Muscle of leg (tissue), 11 donors: ENCODE data around the gene LAMB4. TPM values are rescaled to one million over a fixed set of nuclear protein-coding genes. Genes with fewer than 3 reads are reported as not detected.

Experiments used
- DNase-seq: peaks from one replicate; pipeline ENCODE4 v3.0.0; 2013
- H3K27ac ChIP-seq: one replicate; pipeline ENCODE4 v1.5.1; 2013; ENCODE audit warnings: mild to moderate bottlenecking, low read length, control low read depth
- H3K27me3 ChIP-seq: one replicate; pipeline ENCODE4 v1.6.1; 2013; ENCODE audit warnings: low read length; ENCODE audit not compliant: control insufficient read depth, insufficient read depth
- H3K36me3 ChIP-seq: one replicate; pipeline ENCODE4 v1.6.1; 2013; ENCODE audit warnings: low read length; ENCODE audit not compliant: control insufficient read depth, insufficient read depth
- H3K4me1 ChIP-seq: one replicate; pipeline ENCODE4 v1.6.1; 2013; ENCODE audit warnings: low read length; ENCODE audit not compliant: control insufficient read depth, insufficient read depth
- H3K4me3 ChIP-seq: one replicate; pipeline ENCODE4 v1.5.1; 2013; ENCODE audit warnings: low read length, control low read depth
- H3K9me3 ChIP-seq: replicated peaks from 2 replicates; pipeline ENCODE4 v1.6.1; 2013; ENCODE audit warnings: low read depth, low read length; ENCODE audit not compliant: control insufficient read depth
- WGBS: methylation state at CpG from one replicate; pipeline ENCODE4 v1.1.5; 2013; ENCODE audit warnings: missing lambda C conversion rate; ENCODE audit not compliant: insufficient coverage; 5-methylcytosine and 5-hydroxymethylcytosine counted together
- polyA plus RNA-seq, 8 donors: library from polyadenylated mRNA; unstranded; fragments of 120-200 nt; gene quantifications; one replicate each; pipeline versions ENCODE4 v1.2.1 to v1.2.3, GENCODE V29; 2013; ENCODE audit warnings: inconsistent platforms in 1 of 8, low replicate concordance in 1 of 8; ENCODE audit not compliant: insufficient read length in 8 of 8, insufficient read depth in 1 of 8
- total RNA-seq: library from RNA; stranded (reverse); fragments of 120-200 nt; gene quantifications from one replicate; pipeline ENCODE4 v1.2.4, GENCODE V29; 2013

LAMB4 gene
- total and polyA plus RNA-seq, 9 donors = 0.13 to 3.8 (median 0.25) TPM

GRCh38 chr7:108132551-108133265 lies 2.5 kb upstream of the LAMB4 start:
- DNase-seq = no peak
- 76% methylated on average over 10 of the region's 13 CpGs for WGBS
- Histone ChIP-seq H3K27me3 (no peaks in the 10 kb centered on the region), H3K27ac (no peak overlapping the region), H3K4me3 (no peak overlapping the region), H3K4me1 (no peaks in the 10 kb centered on the region), H3K9me3 (no peaks in the 10 kb centered on the region), H3K36me3 (no peaks in the 10 kb centered on the region)

DNA sequence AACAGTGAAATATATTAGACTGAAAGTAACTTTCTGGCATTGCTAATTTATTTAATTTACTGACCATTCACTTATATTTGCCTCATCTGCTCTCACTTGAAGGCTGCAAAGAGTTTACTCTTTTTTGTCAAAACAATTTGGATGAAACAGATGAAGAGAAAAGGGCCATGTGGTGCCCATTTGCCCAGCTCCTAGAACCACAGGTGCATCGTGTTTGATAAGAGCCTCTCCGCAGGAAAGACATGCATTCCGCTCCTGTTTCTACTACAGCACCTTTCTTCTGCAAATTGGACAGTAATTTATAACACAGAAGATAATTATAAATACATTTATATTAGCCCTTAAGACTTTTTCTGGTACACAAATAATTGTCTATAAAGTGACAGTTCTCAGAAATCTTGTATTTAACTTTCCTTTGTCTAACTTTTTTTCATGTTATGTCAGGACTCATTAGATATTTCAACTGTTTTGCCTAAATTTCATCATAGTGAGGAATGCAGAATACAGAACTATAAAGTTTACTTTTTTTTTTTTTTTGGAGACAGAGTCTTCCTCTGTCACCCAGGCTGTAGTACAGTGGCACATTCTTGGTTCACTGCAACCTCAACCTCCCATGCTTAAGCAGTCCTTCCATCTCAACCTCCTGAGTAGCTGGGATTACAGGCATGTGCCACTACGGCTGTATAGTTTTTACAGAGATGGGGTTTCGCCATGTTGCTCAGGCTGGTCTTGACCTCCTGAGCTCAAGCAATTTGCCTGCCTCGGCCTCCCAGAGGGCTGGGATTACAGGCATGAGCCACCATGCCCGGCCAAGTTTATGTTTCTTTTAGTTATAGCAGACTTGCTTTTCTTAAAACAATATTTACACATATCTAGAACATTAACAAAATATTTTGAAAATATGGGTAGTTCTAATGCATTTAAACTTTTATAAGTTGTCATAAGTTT lies 869 bp downstream of the LAMB4 start:
- WGBS = 92% methylated on average over 2 of the region's 7 CpGs
- Histone ChIP-seq H3K36me3 (no peaks in the 10 kb centered on the region), H3K4me1 (no peaks in the 10 kb centered on the region), H3K27me3 (no peaks in the 10 kb centered on the region), H3K4me3 (no peak overlapping the region), H3K27ac (no peak overlapping the region), H3K9me3 (no peaks in the 10 kb centered on the region)
- no peak for DNase-seq

DNA sequence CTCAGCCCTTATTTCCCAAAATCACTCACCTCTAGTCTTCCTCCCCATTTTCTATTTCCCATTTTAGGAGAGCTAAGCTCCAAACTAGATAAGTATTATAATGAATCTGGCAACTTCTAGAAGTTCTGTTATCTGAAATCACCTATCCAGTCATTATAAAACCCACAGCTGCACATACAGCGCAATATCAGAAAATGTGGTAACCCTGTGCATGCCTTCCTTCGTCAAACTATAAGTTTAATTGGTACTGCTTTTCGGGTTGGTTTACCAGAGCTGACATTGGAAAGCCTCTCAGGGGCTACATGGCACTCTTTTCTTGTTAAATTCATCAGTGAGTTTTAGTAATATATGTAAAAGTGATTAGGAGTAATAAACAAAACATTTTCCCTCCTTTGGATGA lies 1.6 kb downstream of the LAMB4 start:
- Histone ChIP-seq H3K36me3 (no peaks in the 10 kb centered on the region), H3K27ac (no peak overlapping the region), H3K27me3 (no peaks in the 10 kb centered on the region), H3K4me3 (no peak overlapping the region), H3K4me1 (no peaks in the 10 kb centered on the region), H3K9me3 (no peaks in the 10 kb centered on the region)
- no peak for DNase-seq
- whole genome bisulfite sequencing = 100% methylated on average over 1 of the region's 3 CpGs

DNA sequence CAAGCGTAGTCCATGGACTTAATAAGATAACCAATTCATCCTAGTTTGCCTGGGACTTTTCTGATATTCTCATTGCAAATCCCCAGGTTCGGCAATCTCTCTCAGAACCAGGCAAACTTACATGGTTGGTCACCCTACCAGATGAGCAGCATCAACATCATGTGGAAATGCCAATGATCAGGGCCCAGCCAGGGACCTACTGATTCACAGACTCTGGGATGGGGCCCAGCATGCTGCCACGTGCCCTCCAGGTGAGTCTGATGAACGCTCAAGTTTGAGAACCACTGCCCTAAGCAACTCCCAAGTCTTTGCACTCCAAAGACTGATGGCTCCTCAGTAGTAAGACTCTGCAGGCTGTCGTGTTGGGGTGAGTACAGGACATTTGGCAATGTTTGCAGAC lies 2.7 kb downstream of the LAMB4 start:
- Histone ChIP-seq H3K27me3 (no peaks in the 10 kb centered on the region), H3K27ac (no peak overlapping the region), H3K36me3 (no peaks in the 10 kb centered on the region), H3K9me3 (no peaks in the 10 kb centered on the region), H3K4me3 (no peak overlapping the region), H3K4me1 (no peaks in the 10 kb centered on the region)
- WGBS = 82% methylated on average over 3 of the region's 5 CpGs
- DNase-seq = no peak

DNA sequence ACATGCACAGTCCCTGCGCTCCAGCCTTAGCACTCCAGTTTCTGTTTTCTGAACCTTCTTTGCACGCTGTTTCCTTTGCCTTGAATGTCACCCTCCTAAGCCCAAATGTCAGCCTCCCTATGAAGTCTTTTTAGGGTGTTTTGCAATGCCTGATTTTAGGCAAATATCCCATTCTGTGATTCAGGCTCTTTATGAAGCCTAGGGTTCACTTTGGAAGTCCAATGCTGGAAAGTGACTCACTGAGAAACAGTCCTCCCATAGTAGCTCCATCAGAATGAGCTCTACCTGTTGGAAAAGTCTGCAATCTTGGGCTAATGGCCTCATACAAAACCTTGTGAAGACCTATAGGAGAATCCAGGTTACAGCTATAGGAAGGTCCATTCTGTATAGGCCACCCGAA lies 5.3 kb downstream of the LAMB4 start:
- 100% methylated on average over 1 of the region's 3 CpGs for WGBS
- no peak overlapping the region for H3K4me3 ChIP-seq
- no peak overlapping the region for H3K27ac ChIP-seq
- DNase-seq = no peak
- H3K4me1 ChIP-seq = no peaks in the 10 kb centered on the region
- H3K9me3 ChIP-seq = no peaks in the 10 kb centered on the region
- H3K27me3 ChIP-seq = no peaks in the 10 kb centered on the region
- no peaks in the 10 kb centered on the region for H3K36me3 ChIP-seq

GRCh38 chr7:108122181-108122580 lies 8.0 kb downstream of the LAMB4 start:
- Histone ChIP-seq H3K9me3 (no peaks in the 10 kb centered on the region), H3K4me1 (no peaks in the 10 kb centered on the region)
- DNase-seq = no peak

GRCh38 chr7:108120933-108121332 lies 9.2 kb downstream of the LAMB4 start:
- WGBS = no CpG with 5 or more reads among the region's 3 CpGs
- no peaks in the 10 kb centered on the region for H3K27me3 ChIP-seq
- H3K27ac ChIP-seq = no peak overlapping the region
- H3K4me3 ChIP-seq = no peak overlapping the region
- no peaks in the 10 kb centered on the region for H3K4me1 ChIP-seq
- DNase-seq = no peak
- H3K36me3 ChIP-seq = no peaks in the 10 kb centered on the region
- no peaks in the 10 kb centered on the region for H3K9me3 ChIP-seq

More at GRCh38 chr7:108122181-108122580, 8.0 kb downstream of the LAMB4 start:
- no peaks in the 10 kb centered on the region for H3K36me3 ChIP-seq
- no peak overlapping the region for H3K4me3 ChIP-seq
- no peak overlapping the region for H3K27ac ChIP-seq
- no peaks in the 10 kb centered on the region for H3K27me3 ChIP-seq

DNA sequence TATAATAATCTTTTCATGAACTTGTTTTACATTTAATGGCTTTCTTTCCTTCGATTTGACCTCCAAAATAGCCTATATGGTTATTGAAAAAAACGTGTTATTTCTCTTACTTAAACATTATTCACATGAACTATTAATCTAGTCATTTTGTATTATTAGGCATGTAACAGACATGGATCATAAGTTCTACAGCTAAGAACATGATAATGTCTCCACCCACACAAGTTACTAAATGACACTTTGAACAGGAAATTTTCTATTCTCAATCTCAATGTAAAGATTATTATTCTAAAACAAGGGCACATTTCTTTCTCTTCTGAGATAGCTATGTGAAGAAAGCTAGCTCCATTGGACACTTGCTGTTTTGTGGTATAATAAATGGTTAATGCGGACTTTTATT lies 10.0 kb downstream of the LAMB4 start:
- no peaks in the 10 kb centered on the region for H3K36me3 ChIP-seq
- no CpG with 5 or more reads among the region's 3 CpGs for WGBS
- DNase-seq = no peak
- H3K4me3 ChIP-seq = no peak overlapping the region
- no peaks in the 10 kb centered on the region for H3K9me3 ChIP-seq
- no peaks in the 10 kb centered on the region for H3K27me3 ChIP-seq
- no peak overlapping the region for H3K27ac ChIP-seq
- H3K4me1 ChIP-seq = no peaks in the 10 kb centered on the region

- no peaks in the 10 kb centered on the region for H3K36me3 ChIP-seq
- DNase-seq = no peak
- H3K4me1 ChIP-seq = no peaks in the 10 kb centered on the region
- no peaks in the 10 kb centered on the region for H3K27me3 ChIP-seq
- H3K27ac ChIP-seq = no peak overlapping the region
- H3K9me3 ChIP-seq = no peaks in the 10 kb centered on the region
- H3K4me3 ChIP-seq = no peak overlapping the region
- no CpG with 5 or more reads among the region's 2 CpGs for WGBS
Observed at GRCh38 chr7:108118959-108119358, 11.2 kb downstream of the LAMB4 start.

DNA sequence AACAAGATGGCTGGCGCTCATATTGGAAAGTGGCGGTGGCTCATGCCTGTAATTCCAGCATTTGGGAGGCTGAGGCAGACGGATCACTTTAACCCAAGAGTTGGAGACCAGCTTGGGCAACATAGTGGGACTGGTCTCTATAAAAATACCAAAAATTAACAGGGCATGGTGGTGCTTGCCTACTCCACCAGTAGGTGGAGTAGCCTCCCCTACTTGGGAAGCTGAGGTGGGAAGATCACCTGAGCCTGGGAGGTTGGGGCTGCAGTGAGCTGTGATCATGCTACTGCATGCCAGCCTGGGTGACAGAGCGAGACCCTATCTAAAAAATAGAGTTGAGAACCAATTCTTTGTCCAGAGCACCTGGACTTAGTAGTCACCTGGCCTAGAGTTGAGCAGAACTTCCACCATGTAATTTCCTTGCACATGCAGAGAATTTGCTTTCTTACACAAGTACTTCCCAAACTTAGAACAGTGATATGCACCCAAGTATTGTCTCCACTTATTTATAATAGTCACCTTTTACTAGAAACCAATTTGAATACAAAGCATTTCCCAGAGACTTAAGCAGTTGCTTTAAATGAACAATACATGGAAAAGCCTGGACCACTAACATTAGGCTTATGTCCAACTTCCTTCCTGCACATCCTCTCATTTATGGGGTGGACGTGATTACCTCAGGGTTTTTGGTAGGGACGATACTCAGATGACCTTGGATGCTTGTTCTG lies 15.9 kb downstream of the LAMB4 start:
- WGBS = 79% methylated on average over 3 of the region's 6 CpGs
- Histone ChIP-seq H3K4me1 (peaks cover 2% of the 10 kb centered on the region), H3K36me3 (no peaks in the 10 kb centered on the region), H3K27ac (peak overlapping the region; percentile 69), H3K27me3 (no peaks in the 10 kb centered on the region), H3K9me3 (no peaks in the 10 kb centered on the region), H3K4me3 (no peak overlapping the region)
- peak; percentile 34 for DNase-seq
